Activated naive CD4-positive, alpha-beta T cell treated with anti-CD3 and anti-CD28 coated beads, Interleukin-2, amount 50 U/mL, for 72 hours (primary cell): ENCODE results near the gene LINS1. TPM values are rescaled to one million over a fixed set of nuclear protein-coding genes. Genes with fewer than 3 reads are reported as not detected.
"Not testable (repeated sequence)": the region's sequence is repeated elsewhere in the genome, so short reads cannot be mapped to it uniquely, and the experiment has no call there.

Experiments
- ATAC-seq, 2 donors: fragments of 150-1000 bp; cut with Tn5 transposase; 2 replicates each; pipeline ENCODE4 v1.10.0; 2021; ENCODE audit warnings: mild to moderate bottlenecking in 2 of 2, moderate library complexity in 2 of 2
- DNase-seq, 2 donors: peaks; one replicate each; pipeline ENCODE4 v3.0.0; 2021 to 2022; ENCODE audit warnings: low spot score in 2 of 2
- H3K27ac Mint-ChIP-seq, 2 donors: one replicate each; pipeline ENCODE4 v1.8.0; 2022; ENCODE audit warnings: mild to moderate bottlenecking in 2 of 2, mixed read lengths in 2 of 2
- H3K36me3 Mint-ChIP-seq, 2 donors: one replicate each; pipeline ENCODE4 v1.8.0; 2022; ENCODE audit warnings: mixed read lengths in 2 of 2
- H3K9me3 Mint-ChIP-seq, 2 donors: one replicate each; pipeline ENCODE4 v1.8.0; 2022; ENCODE audit warnings: mixed read lengths in 2 of 2
- total RNA-seq, 2 donors: library from RNA; stranded (reverse); gene quantifications; one replicate each; pipeline ENCODE4 v1.2.3, GENCODE V29; 2022

LINS1 gene
- total RNA-seq, 2 donors from 2014 or later = 48.9 to 63.9 TPM

DNA sequence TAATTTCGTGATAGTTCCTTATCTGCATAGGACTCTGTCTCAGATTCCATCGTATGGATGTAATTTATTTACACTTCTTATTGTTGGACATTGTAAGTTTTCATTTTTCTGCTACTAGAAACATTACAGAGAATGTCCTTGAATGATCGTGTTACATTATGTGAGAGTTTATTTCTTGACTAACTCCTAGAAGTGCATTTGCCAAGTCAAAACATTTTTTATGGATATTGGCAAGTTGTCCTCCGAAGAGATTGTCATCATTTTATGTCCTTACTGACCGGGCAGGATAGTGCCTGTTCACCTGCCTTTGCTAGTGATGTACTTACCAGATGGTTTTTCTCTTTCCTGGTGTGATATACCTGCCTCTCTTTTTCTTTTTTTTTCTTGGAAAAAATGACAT is 13.8 kb upstream of the LINS1 start:
- peaks cover 0 to 4% of the 10 kb centered on the region in 2 donors for H3K36me3 Mint-ChIP-seq
- no peak for DNase-seq
- no peaks in the 10 kb centered on the region for H3K9me3 Mint-ChIP-seq
- ATAC-seq = no peak
- H3K27ac Mint-ChIP-seq = no peak overlapping the region

DNA sequence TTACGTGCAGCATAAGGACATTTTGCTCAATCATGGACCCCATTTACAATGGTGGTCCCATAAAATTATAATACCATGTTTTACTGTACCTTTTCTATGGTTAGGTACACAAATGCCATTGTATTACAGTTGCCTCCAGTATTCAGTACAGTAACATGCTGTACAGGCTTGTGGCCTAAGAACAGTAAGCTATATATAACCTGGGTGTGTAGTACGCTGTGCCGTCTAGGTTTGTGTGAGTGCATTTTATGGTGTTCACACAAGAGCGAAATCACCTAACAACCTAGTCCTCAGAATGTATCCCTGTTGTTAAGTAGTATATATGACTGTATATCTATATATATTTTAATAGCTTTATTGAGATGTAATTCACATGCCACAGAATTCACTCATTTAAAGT is 12.9 kb upstream of the LINS1 start:
- Mint-ChIP-seq H3K27ac (no peak overlapping the region), H3K36me3 (peaks cover 0 to 4% of the 10 kb centered on the region in 2 donors), H3K9me3 (no peaks in the 10 kb centered on the region)
- DNase-seq (no peak), ATAC-seq (no peak)

DNA sequence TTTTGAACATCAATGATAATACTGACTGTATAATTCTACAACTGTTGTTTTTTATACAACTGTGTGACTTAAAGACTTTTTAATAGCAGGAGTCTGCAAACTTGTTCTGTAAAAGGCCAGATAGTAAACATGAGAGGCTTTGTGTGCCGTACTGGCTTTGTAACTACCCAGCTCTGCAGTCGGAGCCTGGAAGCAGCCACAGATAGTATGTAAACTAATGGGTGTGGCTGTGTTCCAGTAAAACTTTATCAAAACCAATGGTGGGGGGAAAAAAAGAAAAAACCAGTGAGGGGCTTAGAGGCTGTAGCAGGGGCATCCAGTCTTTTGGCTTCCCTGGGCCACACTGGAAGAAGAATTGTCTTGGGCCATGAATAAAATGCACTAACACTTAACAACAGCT is 12.4 kb upstream of the LINS1 start:
- no peak for DNase-seq
- Mint-ChIP-seq H3K27ac (no peak overlapping the region), H3K9me3 (no peaks in the 10 kb centered on the region), H3K36me3 (peaks cover 0 to 4% of the 10 kb centered on the region in 2 donors)
- ATAC-seq = no peak

DNA sequence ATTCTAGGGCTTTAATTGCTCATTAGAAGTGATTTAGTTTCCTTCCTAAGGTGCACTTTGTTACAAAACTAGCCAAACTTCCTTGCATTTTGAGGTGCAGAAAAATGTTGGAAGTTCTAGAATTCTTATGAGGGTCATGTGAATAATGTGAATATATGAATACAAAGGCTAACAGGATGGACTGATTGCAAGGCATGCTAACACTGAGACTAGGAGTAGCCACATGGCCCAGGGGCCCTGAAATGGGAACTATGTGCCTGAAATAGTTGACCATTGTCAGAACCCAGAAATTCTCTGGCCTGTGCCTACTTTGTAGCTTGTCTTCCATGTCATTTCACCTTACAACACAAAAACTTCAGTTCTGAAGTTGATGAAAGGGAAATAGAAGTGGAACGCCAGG is 11.2 kb upstream of the LINS1 start:
- H3K9me3 Mint-ChIP-seq = no peaks in the 10 kb centered on the region
- DNase-seq = no peak
- peaks cover 0 to 4% of the 10 kb centered on the region in 2 donors for H3K36me3 Mint-ChIP-seq
- ATAC-seq = no peak
- H3K27ac Mint-ChIP-seq = no peak overlapping the region

DNA sequence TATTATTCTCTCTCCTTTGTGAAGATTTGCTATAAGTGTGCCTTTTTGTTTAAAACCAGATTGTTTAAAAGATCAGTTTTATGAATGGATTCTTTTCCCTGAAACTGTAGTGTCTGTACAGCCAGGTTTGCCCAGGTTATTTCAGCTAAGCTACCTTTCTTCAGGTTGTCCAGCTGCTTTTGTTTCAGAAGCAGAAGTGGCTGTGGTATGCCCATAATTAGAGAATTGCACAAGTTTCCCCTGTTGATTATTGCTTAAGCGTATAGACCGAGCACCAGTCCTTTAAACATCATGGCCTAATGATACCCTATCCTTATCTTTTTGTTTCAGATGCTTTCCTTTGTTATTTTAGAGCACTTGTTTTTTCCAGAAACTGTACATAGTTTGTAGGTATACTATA is 10.6 kb upstream of the LINS1 start:
- H3K9me3 Mint-ChIP-seq = no peaks in the 10 kb centered on the region
- ATAC-seq (no peak), DNase-seq (no peak)
- no peak overlapping the region for H3K27ac Mint-ChIP-seq
- H3K36me3 Mint-ChIP-seq = peaks cover 0 to 4% of the 10 kb centered on the region in 2 donors

DNA sequence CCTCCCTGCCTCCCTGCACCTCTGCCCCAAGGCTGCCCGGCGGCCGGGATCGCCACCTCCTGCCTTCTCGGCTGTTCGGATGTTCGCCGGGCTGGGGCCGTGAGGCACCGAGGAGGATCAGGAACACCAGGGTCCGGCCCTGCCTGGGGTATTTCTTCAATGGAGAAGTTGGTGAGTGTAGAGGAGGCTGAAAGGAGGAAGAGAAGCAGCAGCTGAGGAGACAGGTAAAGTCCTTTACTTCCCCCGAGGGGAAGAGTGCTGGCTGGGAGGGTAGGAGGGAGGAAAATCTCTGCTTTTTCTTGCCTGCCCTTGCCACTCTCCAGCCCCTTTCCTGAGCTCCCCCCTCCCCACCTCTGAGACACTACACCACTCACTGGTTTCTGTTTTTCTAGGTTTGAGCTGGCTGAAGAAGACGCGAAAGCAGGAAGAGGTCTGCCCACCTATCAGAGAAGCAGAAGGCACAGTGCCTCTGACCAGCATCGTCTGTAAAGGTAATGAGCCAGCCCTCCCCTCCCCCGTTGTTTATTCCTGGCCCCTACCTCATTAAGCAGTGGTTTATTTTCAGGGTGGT is 924 bp upstream of the LINS1 start:
- peak; percentile 66 to 69 for ATAC-seq
- DNase-seq = peak; percentile 51 to 65
- H3K36me3 Mint-ChIP-seq = peaks cover 18 to 23% of the 10 kb centered on the region in 2 donors
- peak overlapping the region in 1 of 2 donors; percentile 99 for H3K27ac Mint-ChIP-seq
- H3K9me3 Mint-ChIP-seq = no peaks in the 10 kb centered on the region

DNA sequence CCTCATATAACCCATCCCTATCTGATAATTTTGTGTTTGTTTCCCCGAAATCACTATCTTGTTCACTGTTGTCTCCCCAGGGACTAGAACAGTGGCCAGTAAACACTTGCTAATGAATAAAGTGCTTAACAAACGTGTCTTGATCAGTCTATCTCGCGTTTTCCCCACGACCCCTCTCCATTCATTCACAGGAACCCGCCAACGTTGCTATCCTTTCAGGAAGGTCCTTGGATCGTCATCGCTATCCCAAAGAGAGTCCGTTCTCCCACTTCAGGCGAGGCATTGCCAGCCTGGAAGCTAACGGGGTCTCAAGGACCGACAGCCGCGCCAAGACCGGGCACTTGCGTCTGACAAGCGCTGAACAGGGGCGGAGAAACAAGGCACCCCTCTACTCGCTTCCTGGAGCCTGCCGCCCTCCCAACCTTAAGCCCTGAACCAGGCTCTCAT is 344 bp downstream of the LINS1 start:
- no peak for DNase-seq
- Mint-ChIP-seq H3K27ac (no peak overlapping the region), H3K9me3 (no peaks in the 10 kb centered on the region), H3K36me3 (peaks cover 23% of the 10 kb centered on the region in 2 donors)
- ATAC-seq = peak in 1 of 2 donors; percentile 6

DNA sequence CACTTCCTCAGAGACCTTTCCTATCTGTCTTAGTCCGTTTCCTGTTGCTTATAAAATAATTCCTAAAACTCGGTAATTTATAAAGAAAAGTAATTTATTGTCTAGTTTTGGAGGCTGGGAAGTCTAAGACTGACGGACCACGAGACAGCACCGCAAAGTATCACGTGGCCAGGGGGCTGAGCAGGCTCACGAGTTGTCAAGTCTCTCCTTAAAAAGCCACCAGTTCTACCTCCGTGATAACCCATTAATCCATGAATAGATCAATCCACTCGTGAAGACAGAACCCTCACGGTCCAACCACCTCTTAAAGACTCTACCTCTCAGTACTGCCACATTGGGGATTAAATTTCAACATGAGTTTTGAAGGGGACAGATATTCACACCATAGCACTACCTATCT is 821 bp downstream of the LINS1 start:
- Mint-ChIP-seq H3K36me3 (peaks cover 23% of the 10 kb centered on the region in 2 donors), H3K27ac (no peak overlapping the region), H3K9me3 (no peaks in the 10 kb centered on the region)
- ATAC-seq = no peak
- DNase-seq = no peak

DNA sequence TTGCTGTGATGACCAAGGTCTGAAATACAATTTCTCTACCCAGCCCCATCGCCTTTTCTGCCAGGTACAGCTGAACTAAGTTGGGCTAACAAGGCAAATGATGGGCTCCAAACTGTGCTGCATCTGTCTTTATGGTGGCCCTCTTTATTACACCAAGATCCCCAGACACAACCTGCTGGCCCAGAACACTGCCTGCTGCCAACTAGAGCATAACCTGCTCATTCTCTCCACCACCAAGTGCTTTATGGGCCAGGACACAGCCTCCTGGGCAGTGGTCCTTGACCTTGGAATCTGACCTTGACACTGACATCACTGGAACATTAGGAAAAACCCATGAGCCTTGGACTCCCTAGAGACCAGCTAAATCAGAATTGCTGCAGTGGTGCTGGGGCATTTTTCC is 3.3 kb downstream of the LINS1 start:
- Mint-ChIP-seq H3K27ac (no peak overlapping the region), H3K36me3 (peaks cover 21% of the 10 kb centered on the region in 2 donors), H3K9me3 (no peaks in the 10 kb centered on the region)
- ATAC-seq (no peak), DNase-seq (no peak)

DNA sequence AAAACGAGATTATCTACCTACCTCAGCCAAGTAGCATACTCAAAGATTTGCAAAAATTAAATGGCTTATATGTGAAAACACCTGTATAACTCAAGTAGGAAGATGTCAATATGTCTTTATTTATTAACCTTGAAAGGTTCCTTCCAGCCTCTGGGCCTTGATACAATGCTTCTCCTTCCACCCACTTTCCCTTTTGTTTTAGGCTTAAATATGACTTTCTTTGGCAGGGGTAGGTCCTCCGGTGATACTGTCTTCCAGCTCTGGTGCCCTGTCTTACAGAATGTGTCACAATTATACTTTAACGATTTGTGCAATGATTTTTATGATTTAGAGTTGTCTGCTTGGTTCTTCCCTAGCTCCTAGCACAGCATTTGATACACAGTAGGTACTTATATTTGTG is 4.1 kb downstream of the LINS1 start:
- no peak for DNase-seq
- Mint-ChIP-seq H3K36me3 (peaks cover 13 to 21% of the 10 kb centered on the region in 2 donors), H3K27ac (no peak overlapping the region), H3K9me3 (no peaks in the 10 kb centered on the region)
- no peak for ATAC-seq

DNA sequence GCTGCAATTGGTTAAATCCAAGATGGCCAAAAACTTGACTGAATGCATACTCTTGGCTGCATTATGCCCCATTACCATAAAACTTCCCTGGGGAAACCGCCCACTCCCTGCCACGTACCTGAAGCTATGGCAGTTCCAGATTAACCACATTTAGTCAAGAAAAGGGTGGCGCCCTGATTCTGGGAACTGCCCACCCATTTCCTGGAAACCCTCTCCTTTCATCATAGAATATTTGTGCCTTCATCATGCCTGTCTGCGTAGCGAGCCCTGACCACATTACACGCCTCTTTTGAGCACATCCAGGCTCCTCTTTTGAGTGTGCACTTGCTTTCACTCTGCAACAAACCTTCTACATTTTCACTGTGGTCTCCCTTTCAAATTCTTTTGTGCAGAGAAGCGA is 5.2 kb downstream of the LINS1 start:
- ATAC-seq (peak; percentile 86 to 91), DNase-seq (peak; percentile 91 to 94)
- no peaks in the 10 kb centered on the region for H3K9me3 Mint-ChIP-seq
- H3K36me3 Mint-ChIP-seq = peaks cover 17 to 27% of the 10 kb centered on the region in 2 donors
- no peak overlapping the region for H3K27ac Mint-ChIP-seq

DNA sequence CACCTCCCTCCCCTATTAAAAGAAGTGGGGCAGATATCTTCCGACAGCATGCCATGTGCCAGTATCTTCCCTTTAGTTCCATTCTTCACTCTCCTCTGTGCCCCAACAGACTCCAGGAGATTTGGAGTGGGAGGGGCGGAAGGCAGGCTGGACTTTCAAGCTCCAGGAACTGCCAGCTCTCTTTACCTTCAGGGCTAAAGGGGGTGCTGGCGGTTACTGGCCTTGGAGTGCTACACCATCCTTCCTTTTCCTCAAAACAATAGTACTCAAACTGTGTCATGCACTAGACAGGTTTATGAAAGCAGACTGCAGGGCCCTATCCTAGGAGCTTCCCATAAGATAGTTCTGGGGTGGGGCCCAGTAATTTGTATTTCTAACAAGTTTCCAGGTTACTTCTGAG is 6.0 kb downstream of the LINS1 start:
- H3K9me3 Mint-ChIP-seq = no peaks in the 10 kb centered on the region
- H3K27ac Mint-ChIP-seq = no peak overlapping the region
- DNase-seq (peak in 1 of 2 donors; percentile 61), ATAC-seq (peak in 1 of 2 donors; percentile 7)
- peaks cover 17 to 35% of the 10 kb centered on the region in 2 donors for H3K36me3 Mint-ChIP-seq

DNA sequence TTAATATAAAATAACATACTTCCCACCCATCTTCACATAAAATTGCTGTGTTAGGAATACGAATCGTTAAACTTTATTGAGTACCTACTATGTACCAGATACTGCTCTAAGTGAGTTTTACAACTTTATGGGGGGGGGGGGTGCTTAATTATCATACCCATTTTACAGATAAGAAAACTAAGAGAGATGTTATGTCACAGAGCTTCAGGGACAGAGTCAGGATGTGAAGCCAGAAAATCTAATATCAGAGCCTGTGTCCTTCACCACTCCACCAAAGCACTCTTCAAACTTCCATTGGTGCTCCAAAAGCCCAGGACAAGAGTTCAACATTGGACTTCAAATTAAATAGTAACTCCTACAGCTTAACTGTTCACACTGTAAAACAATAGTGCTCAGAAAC is 8.6 kb downstream of the LINS1 start:
- DNase-seq (no peak), ATAC-seq (no peak)
- peaks cover 22 to 54% of the 10 kb centered on the region in 2 donors for H3K36me3 Mint-ChIP-seq
- H3K9me3 Mint-ChIP-seq = peaks cover 0 to 7% of the 10 kb centered on the region in 2 donors
- H3K27ac Mint-ChIP-seq = peak overlapping the region in 1 of 2 donors; percentile 55

DNA sequence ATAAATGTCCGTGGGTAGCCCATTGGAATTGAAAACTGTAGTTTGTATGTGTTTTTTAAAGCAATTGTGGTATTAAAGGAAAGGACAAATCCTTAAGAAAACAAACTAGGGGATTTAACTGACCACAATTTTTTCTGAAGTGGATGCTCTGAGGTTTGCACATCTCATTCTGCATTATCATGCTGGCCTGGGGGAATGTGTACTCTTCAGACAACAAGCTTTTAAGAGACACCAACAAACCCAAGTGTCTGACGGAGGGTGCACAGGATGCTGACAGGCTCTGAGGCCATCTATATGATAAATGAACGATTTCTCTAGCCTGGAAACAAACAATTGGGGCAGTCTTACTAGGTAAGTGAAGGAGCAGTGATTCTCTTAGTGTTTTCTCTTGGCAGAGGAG is 9.1 kb downstream of the LINS1 start:
- ATAC-seq (no peak), DNase-seq (no peak)
- peaks cover 0 to 11% of the 10 kb centered on the region in 2 donors for H3K9me3 Mint-ChIP-seq
- peaks cover 19 to 59% of the 10 kb centered on the region in 2 donors for H3K36me3 Mint-ChIP-seq
- peak overlapping the region in 1 of 2 donors; percentile 92 for H3K27ac Mint-ChIP-seq

DNA sequence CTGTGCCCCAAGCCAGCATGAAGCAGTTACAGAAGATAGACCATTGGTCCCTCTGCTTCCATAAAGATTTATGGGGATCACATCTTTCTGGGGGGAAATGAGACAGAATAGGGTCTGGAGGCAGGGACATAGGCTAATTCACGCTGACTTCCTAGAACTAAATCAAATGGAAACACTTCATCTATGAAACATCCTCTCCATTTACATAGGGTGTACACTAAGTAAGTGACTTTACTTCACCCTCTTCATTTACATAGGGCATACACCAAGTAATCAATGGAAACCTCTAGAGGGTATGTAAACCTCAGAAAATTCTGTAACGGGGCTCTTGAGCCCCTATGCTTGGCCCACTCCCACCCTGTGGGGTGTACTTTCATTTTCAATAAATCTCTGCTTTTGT is 10.1 kb downstream of the LINS1 start:
- H3K9me3 Mint-ChIP-seq = peaks cover 0 to 14% of the 10 kb centered on the region in 2 donors
- H3K27ac Mint-ChIP-seq = peak overlapping the region in 1 of 2 donors; percentile 85
- DNase-seq = no peak
- peak in 1 of 2 donors; percentile 43 for ATAC-seq
- H3K36me3 Mint-ChIP-seq = peaks cover 14 to 69% of the 10 kb centered on the region in 2 donors

DNA sequence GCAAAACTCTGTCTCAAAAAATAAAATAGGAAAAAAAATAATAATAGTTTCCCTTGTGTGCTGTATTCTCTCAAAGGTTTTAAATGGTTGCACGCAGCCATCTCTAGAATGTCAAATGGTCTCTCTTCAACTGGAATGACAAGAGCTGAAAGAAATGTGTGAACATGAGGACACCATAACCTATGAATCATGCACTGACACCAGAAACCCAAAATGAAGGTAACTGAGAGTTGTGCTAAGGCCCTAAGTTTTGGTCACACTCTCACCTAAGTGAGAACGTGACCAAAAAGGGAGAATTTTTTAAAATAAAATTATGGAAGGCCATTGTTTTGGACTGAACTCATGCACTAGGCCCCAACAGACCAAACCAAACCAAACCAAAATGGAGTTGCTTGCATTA is 10.8 kb downstream of the LINS1 start:
- Mint-ChIP-seq H3K27ac (peak overlapping the region in 1 of 2 donors; percentile 85), H3K36me3 (peaks cover 15 to 76% of the 10 kb centered on the region in 2 donors), H3K9me3 (peaks cover 0 to 14% of the 10 kb centered on the region in 2 donors)
- DNase-seq = not testable (repeated sequence)
- peak; percentile 55 to 75 for ATAC-seq

DNA sequence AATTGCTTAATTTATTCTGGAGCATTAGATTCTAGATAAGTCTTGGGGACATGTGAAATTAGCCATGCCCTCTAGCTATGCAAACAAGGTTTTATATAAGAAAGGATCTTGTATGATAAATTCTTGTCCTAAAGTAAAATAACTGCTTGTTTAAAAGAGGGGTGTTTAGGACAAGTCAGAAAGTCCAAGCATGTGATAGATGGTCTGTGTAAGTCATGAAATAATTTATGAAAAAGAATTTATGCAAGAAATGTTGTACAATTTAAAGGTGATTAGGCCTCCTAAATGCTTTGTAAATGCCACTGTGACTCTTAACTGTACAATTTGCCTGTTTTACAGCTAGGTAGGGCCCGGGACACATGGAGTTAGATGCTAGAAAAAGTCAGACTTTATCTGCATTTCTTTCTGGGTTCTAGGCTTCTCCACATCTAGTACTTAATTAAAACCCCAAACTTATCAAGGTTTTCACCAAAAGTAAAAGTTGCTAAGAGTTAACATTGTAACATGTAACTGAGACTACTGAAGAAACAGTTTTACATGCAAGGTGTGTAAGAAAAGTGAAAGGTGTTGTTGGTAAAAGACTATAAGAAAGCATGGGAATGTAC is 13.2 kb downstream of the LINS1 start:
- DNase-seq (no peak), ATAC-seq (no peak)
- peaks cover 33 to 90% of the 10 kb centered on the region in 2 donors for H3K36me3 Mint-ChIP-seq
- H3K27ac Mint-ChIP-seq = no peak overlapping the region
- H3K9me3 Mint-ChIP-seq = peaks cover under 1 to 14% of the 10 kb centered on the region in 2 donors

DNA sequence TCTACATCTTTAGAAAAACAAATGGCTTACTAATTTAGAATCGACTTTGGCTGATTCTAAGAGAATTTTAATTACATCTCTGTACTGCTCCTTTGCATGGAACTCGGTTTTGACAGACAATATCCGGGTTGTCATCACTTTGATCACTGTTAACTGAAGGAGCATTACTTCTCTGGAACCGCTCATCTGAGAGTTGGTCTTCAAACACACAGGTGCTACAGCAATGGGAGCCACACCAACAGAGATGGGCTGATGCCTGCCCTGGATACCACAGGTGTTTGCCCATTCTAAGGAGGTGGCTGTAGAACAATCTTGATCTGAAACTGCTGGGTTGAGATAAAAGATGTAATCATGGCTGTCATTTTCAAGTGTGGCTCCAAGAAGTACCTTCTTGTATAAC is 21.6 kb downstream of the LINS1 start:
- DNase-seq (no peak), ATAC-seq (peak; percentile 34 to 44)
- Mint-ChIP-seq H3K9me3 (peaks cover 11 to 15% of the 10 kb centered on the region in 2 donors), H3K27ac (peak overlapping the region in 1 of 2 donors; percentile 4), H3K36me3 (peaks cover 37 to 78% of the 10 kb centered on the region in 2 donors)
